Calu3 (cell line): Measurements from ENCODE around the gene ZBTB38. TPM values are rescaled to one million over a fixed set of nuclear protein-coding genes. Genes with fewer than 3 reads are reported as not detected.

Source experiments
- BruUV-seq: library from RNA; stranded (reverse); fragments of 400-500 nt; replicated peaks from 2 replicates; lab custom pipeline; 2021; lab: Mats Ljungman, UMichigan
- CTCF ChIA-PET: fragments of 300-600 bp; sonication (Branson Sonifier 250); formaldehyde crosslinking; loops from one replicate; lab custom pipeline; 2022; ENCODE audit warnings: antibody characterized with exemption; lab: Charles Lee
- DNase-seq: peaks from one replicate; pipeline ENCODE4 v3.0.0; 2022
- H3K27ac Mint-ChIP-seq: one replicate; pipeline ENCODE4 v1.8.0; 2022; ENCODE audit warnings: mixed read lengths; ENCODE audit not compliant: unreplicated experiment
- H3K27me3 Mint-ChIP-seq: one replicate; pipeline ENCODE4 v1.8.0; 2022; ENCODE audit warnings: mixed read lengths; ENCODE audit not compliant: unreplicated experiment
- H3K36me3 Mint-ChIP-seq: one replicate; pipeline ENCODE4 v1.8.0; 2022; ENCODE audit warnings: mild to moderate bottlenecking, moderate library complexity, mixed read lengths; ENCODE audit not compliant: insufficient read depth, unreplicated experiment
- H3K4me1 Mint-ChIP-seq: one replicate; pipeline ENCODE4 v1.8.0; 2022; ENCODE audit warnings: mild to moderate bottlenecking, low read depth, mixed read lengths; ENCODE audit not compliant: unreplicated experiment
- H3K4me3 Mint-ChIP-seq: one replicate; pipeline ENCODE4 v1.8.0; 2022; ENCODE audit warnings: mild to moderate bottlenecking, low read depth, moderate library complexity, mixed read lengths; ENCODE audit not compliant: unreplicated experiment
- H3K9me3 Mint-ChIP-seq: one replicate; pipeline ENCODE4 v1.8.0; 2022; ENCODE audit warnings: low read depth, mixed read lengths; ENCODE audit not compliant: unreplicated experiment
- CTCF ChIP-seq: fragments of 200-600 bp; IDR thresholded peaks from one replicate; pipeline ENCODE4 v1.8.0; 2022; ENCODE audit warnings: antibody characterized with exemption; ENCODE audit not compliant: unreplicated experiment
- intact Hi-C: fragments of 100-400 bp; cut with micrococcal nuclease; formaldehyde crosslinking; loops from one replicate; pipeline ENCODE4 v1.10.0; 2022; ENCODE audit not compliant: unreplicated experiment
- total RNA-seq: library from RNA; stranded (reverse); gene quantifications from 2 replicates; pipeline ENCODE4 v1.2.3, GENCODE V29; 2022

The ZBTB38 gene
- total RNA-seq, 1 experiment from 2014 or later: 95.9 TPM

DNA sequence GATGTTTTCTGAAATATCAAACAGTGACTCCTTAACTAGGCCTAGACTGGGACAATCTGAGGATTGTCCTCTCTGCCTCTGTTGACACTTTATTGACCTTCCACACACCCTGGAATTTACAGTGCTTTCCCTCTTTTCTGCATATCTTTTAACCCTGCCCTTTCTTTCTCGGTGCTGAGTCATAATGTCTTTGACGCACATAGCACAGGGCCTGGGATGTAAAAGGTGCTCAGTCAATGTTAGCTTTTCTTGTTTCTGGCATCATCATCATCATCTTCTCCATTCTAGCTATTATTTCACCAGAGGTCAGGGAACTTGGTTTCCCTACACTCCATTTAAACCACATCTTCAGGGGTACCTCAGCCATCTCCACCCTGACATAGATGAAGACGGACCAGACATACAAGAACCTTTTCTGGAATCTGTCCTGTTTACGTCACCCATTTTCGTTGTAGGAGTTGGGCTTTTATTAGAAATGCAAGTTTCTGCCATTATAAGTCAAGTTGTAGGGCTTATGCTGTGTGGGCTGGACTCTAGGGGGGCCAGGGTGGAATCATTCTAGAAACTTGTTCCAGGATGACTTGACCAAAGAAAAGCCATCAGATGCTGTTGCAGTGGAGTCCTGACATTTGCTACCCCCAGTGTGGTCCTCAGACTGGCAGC is 46.6 kb downstream of the ZBTB38 start:
- H3K27me3 Mint-ChIP-seq: no peaks in the 10 kb centered on the region
- CTCF ChIA-PET: no interaction called here
- no peak overlapping the region for H3K27ac Mint-ChIP-seq
- no peaks in the 10 kb centered on the region for H3K36me3 Mint-ChIP-seq
- H3K4me1 Mint-ChIP-seq: peaks cover 14% of the 10 kb centered on the region
- no peak for DNase-seq
- intact Hi-C loops: no loop called here
- no peak for TF ChIP-seq CTCF
- no peaks in the 10 kb centered on the region for H3K9me3 Mint-ChIP-seq
- H3K4me3 Mint-ChIP-seq: no peak overlapping the region
- BruUV-seq: no TSS peak

GRCh38 chr3:141415953-141416352 is 47.6 kb downstream of the ZBTB38 start:
- no peak for DNase-seq
- no peak overlapping the region for H3K27ac Mint-ChIP-seq
- intact Hi-C loops: no loop called here
- H3K27me3 Mint-ChIP-seq: no peaks in the 10 kb centered on the region
- no TSS peak for BruUV-seq
- CTCF ChIA-PET: no interaction called here
- H3K36me3 Mint-ChIP-seq: no peaks in the 10 kb centered on the region
- no peak overlapping the region for H3K4me3 Mint-ChIP-seq
- H3K9me3 Mint-ChIP-seq: no peaks in the 10 kb centered on the region
- H3K4me1 Mint-ChIP-seq: peaks cover 4% of the 10 kb centered on the region
- TF ChIP-seq CTCF: no peak

Other genes starting within 250 kb of the ZBTB38 start
- 13.1 and 16.3 TPM in 2 replicates for gene PXYLP1, start 136.7 kb upstream of the ZBTB38 start, total RNA-seq
- 29.2 and 37.4 TPM in 2 replicates for gene RASA2, start 118.5 kb downstream of the ZBTB38 start, total RNA-seq